Measurements from ENCODE around the gene FAM177B. TPM values are rescaled to one million over a fixed set of nuclear protein-coding genes. Genes with fewer than 3 reads are reported as not detected.

FAM177B gene
- total RNA-seq: 36.8 TPM

DNA sequence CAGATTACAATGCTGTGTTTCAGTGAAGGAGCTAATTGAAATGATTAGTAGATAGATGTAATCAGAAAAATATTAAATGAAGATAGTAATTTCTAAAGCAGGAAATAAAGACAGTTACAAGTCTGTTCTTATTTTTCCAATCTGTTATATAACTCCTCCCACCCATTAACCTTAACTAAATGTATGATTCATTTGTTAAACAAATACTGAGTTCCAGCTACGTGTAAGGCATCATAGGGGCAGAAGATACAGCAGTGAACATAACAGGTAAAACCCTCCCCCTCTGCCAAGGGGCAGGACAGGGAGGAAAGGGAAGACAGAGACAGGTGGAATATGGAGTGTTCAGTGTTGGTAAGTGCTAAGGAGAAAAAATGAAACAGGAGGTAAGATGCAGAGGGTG is at the start of gene FAM177B:
Gene FAM177B, plus strand, starts transcription at position 231 of the 400 bp plus-strand sequence. CDS start 9,344 bp downstream, outside the sequence.
- peak; percentile 46 for DNase-seq (ENCODE audit: low spot score)

GRCh38 chr1:222691016-222691415 is 46.0 kb upstream of the FAM177B start:
- DNase-seq (ENCODE audit: low spot score): no peak

DNA sequence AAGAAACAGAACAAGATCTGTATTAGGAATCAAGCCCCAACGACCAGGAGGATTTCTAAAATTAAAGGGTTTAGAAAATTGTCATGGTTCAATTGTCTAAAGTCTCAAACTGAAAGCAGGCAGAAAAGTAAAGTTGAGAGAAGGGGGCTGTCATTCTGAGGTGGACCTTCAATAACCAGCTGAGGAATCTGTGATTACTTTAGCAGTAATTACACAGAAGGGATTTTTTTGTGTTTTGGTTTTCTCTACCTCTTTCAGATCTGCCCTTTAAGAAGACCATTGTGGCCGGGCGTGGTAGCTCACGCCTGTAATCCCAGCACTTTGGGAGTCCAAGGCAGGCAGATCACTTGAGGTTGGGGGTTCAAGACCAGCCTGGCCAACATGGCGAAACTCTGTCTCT is 42.1 kb upstream of the FAM177B start:
- DNase-seq (ENCODE audit: low spot score): no peak

DNA sequence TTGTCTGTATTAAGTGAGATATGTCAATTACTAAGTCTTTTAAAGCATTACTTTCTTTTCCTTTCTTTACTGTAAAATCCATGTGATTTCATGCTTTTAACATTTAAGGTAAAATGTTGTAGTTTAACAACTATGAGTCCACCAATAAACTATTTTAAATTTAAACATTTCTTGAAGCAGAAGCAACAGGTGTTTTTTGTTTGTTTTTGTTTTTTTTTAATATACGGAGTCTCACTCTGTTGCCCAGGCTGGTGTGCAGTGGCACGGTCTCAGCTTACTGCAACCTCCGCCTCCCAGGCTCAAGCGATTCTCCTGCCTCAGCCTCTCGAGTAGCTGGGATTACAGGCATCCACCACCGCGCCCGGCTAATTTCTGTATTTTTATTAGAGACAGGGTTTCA is 40.3 kb upstream of the FAM177B start:
- DNase-seq (ENCODE audit: low spot score): no peak

DNA sequence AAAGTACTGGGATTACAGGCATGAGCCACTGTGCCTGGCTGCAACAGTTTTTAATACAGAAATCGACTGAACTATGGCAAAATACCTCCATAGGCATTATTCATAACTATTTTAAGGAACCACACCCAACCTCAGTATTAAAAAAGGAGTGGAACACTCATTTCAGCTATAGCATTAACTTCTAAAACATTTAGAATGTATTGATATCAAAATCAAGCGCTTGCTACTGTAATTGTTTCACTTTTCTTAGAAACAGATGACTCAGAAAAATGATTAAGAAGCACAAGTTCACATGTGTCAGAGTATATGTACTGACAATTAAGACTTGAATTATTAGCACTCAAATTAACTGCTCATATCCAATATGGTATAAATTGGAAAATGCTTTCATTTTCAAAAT is 39.8 kb upstream of the FAM177B start:
- no peak for DNase-seq (ENCODE audit: low spot score)

- DNase-seq (ENCODE audit: low spot score): no peak
These were observed 39.2 kb upstream of the FAM177B start for GRCh38 chr1:222697826-222698225.

- DNase-seq (ENCODE audit: low spot score): no peak
These were observed 34.8 kb upstream of the FAM177B start for GRCh38 chr1:222702210-222702609.

DNA sequence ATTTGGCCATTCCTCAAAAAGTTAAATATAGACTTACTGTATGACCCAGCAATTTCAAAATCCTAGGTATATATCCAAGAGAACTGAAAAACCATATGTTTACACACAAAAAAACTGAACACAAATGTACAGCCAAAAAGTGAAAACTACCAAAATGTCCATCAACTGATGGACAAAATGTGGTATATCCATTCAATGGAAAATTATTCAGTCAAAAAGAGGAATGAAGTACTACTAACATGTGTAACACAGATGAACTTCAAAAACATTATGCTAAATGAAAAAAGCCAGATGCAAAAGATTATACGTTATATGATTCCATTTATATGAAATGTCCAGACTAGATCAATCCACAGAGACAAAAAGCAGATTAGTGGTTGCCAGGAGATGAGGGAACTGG is 32.7 kb upstream of the FAM177B start:
- no peak for DNase-seq (ENCODE audit: low spot score)

- DNase-seq (ENCODE audit: low spot score): no peak
These were observed 30.2 kb upstream of the FAM177B start for GRCh38 chr1:222706815-222707214.

GRCh38 chr1:222709700-222710153 is 27.3 kb upstream of the FAM177B start:
- DNase-seq (ENCODE audit: low spot score): no peak

GRCh38 chr1:222711319-222712252 is 25.4 kb upstream of the FAM177B start:
- DNase-seq (ENCODE audit: low spot score): peak; percentile 39

GRCh38 chr1:222712253-222713090 is 24.5 kb upstream of the FAM177B start, which contains the start of the genes AIDA and BROX:
Gene AIDA, minus strand, starts transcription at chr1:222712491. Its CDS starts 174 bp downstream, at chr1:222712317.
Gene BROX, plus strand, starts transcription at chr1:222712564. Its CDS starts 3,136 bp downstream, at chr1:222715700.
- peak; percentile 95 for DNase-seq (ENCODE audit: low spot score)

DNA sequence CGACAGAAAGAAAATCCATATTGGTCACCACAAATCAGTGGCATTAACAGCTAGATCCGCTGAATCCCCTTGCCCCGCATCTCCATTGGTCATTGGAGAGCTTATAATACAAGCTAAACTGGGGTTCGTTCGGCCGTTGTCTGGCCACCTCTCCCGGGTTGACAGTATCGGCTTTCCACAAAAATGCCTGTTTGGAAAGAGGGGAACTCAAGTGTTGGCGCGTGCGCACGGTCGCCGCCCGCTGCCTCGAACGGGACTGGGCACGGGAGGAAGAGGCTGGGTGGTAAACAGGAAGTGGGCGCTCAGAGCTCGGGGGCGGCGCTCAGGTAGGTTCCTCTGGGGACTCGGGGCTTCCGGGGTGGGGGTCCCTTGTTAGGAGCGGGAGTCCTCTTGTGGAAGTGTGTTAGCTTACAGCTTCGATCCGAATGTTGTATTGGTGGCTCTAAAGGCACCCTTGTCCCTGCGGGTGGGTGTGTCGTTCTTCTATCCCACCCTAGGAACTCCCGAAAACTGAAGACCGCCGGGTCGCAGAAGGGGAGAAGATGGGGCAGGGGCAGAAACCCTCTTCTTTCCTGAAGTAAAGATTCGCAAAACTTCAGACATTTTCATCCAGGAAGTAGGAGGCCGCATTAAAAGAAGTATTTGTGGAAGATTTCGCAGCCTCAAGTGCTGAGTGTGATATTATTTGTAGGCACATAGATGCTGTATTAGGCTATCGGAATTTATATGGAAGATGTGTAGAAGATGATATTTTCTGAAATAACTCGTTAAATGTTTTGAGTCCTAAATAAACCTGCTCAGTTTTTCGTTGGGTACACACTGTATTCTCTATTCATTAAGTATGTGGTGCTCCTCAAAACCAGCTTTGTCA is 23.7 kb upstream of the FAM177B start:
- peak; percentile 96 for DNase-seq (ENCODE audit: low spot score)

- no peak for DNase-seq (ENCODE audit: low spot score)
These were observed 20.6 kb upstream of the FAM177B start for GRCh38 chr1:222716393-222716792.

GRCh38 chr1:222728746-222729145 is 8.3 kb upstream of the FAM177B start:
- no peak for DNase-seq (ENCODE audit: low spot score)

- no peak for DNase-seq (ENCODE audit: low spot score)
These were observed 6.1 kb upstream of the FAM177B start for GRCh38 chr1:222730866-222731265.

DNA sequence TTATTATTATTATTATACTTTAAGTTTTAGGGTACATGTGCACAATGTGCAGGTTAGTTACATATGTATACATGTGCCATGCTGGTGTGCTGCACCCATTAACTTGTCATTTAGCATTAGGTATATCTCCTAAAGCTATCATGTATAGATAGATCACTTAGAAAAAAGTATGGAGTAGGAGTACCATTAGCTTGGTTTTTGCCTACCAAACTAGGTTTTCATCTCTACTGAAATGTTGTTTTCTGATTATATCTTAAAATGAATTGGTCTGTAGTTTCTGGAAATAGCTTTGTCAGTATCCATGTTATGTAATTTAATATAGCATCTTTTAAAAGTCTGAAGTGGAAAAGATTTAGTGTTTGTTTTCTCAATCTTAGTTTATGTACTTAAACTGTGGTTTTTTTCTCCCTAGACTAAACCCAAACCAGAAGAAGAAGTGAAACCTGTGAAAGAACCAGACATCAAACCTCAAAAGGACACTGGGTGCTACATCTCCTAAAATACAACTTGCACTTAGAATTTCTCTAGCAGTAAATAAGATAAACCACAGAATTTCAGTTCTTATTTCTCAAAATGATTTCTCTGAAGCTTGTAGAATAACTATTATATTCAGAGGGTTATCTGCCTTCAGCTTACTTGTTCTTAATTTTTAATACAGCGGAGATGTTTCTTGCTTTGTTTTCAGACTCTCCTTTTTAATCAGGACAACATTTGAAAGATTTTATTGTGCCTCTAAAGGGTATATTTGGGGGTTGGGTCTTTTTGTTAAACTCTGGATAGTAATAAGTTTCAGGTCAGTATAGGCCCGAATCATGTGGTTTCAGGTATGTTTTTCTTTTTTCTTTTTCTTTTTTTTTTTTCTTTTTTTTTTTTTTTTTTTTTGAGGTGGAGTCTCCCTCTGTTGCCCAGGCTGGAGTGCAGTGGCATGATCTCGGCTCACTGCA is 4.5 kb upstream of the FAM177B start:
- no peak for DNase-seq (ENCODE audit: low spot score)

DNA sequence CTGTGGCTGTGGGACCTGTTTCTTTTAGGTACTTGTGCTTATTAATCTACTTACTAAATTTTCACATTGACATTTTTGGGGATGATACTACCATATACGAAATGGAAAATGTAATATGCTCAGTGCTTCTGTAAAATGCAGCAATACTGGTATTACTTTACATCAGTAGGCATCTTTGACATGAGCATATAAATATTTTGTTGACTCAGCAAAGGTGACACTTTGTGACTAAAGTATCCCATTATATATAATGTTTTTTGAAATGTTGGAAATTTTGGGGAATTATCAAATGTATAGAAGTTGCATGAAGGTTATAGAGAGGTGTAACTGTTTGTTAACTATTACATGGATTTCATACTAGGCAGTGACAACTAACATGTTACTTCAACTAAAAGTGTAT is 2.3 kb upstream of the FAM177B start:
- DNase-seq (ENCODE audit: low spot score): no peak

GRCh38 chr1:222736470-222736869 is 532 bp upstream of the FAM177B start:
- no peak for DNase-seq (ENCODE audit: low spot score)

DNA sequence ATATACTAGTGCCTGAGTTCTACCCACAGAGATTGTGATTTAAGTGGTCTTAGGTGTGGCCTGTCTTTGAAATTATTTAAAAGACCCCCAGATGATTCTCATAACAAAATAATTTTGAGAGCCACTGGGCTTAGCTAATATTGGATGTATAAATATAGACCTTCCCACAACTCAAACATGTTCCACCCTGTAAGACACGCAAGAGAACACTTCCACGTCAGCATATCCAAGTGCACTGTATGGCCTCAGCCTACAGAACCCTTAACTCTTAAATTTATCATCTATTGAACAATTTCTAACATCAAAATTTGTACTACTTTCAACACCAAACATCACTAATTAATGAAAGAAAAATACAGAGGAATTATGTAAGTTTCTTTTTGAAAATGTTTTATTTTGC is 2.5 kb downstream of the FAM177B start:
- no peak for DNase-seq (ENCODE audit: low spot score)
